Measurements from ENCODE around the gene ATXN7L2.

- TF ChIP-seq EP300 (IDR thresholded peaks at IDR 0.05; ENCODE audit: borderline replicate concordance) (no peak), RAD21 (IDR thresholded peaks at IDR 0.05; ENCODE audit: low read depth) (no peak), REST (IDR thresholded peaks at IDR 0.05; ENCODE audit: low read depth) (no peak), TEAD4 (IDR thresholded peaks at IDR 0.05) (no peak), ZBTB7A (IDR thresholded peaks at IDR 0.05; ENCODE audit: low read depth) (no peak), YY1 (IDR thresholded peaks at IDR 0.05; ENCODE audit: low read depth) (no peak), NFIC (IDR thresholded peaks at IDR 0.05) (no peak), EGR1 (IDR thresholded peaks at IDR 0.05) (no peak), TAF1 (IDR thresholded peaks at IDR 0.05; ENCODE audit: low read depth) (no peak), FOXM1 (IDR thresholded peaks at IDR 0.05; ENCODE audit: borderline replicate concordance, low read depth) (no peak), TCF12 (IDR thresholded peaks at IDR 0.05; ENCODE audit: low read depth) (no peak), CREB1 (IDR thresholded peaks at IDR 0.05; ENCODE audit: low read depth) (no peak), USF1 (IDR thresholded peaks at IDR 0.05) (no peak)
These were observed 25.9 kb upstream of the ATXN7L2 start for GRCh38 chr1:109457819-109458218.

Measured in Ishikawa (cell line).